ENCODE measurements around the gene TREML4. TPM values are rescaled to one million over a fixed set of nuclear protein-coding genes. Genes with fewer than 3 reads are reported as not detected.

Gene TREML4
- polyA plus RNA-seq, 1 donor from 2014 or later, result not detected

GRCh38 chr6:41263267-41263666 lies 35.1 kb downstream of the TREML4 start:
- H3K9me2 ChIP-seq (ENCODE audit: insufficient read depth, low read length), result no peaks in the 10 kb centered on the region
- H3K27ac ChIP-seq (ENCODE audit: low read length), result no peak overlapping the region
- no peaks in the 10 kb centered on the region for H3K27me3 ChIP-seq (ENCODE audit: insufficient read depth, low read depth, low read length)
- H3K36me3 ChIP-seq (ENCODE audit: insufficient read depth, low read length), result no peaks in the 10 kb centered on the region
- no peak overlapping the region for H3K9ac ChIP-seq (ENCODE audit: low read length)
- no peaks in the 10 kb centered on the region for H4K20me1 ChIP-seq (ENCODE audit: insufficient read depth)
- TF ChIP-seq TAF1 (IDR thresholded peaks at IDR 0.05; ENCODE audit: low read depth), result no peak
- TF ChIP-seq RAD21 (conservative IDR thresholded peaks at IDR 0.05), result no peak
- TF ChIP-seq SMC3 (conservative IDR thresholded peaks at IDR 0.05; ENCODE audit: poor library complexity), result no peak
- no peak for TF ChIP-seq MXI1 (conservative IDR thresholded peaks at IDR 0.05; ENCODE audit: poor library complexity, severe bottlenecking)
- no peak for TF ChIP-seq EP300 (conservative IDR thresholded peaks at IDR 0.05; ENCODE audit: poor library complexity, severe bottlenecking)
- no peak for TF ChIP-seq CTCF (IDR thresholded peaks at IDR 0.05; ENCODE audit: poor library complexity, severe bottlenecking)
- TF ChIP-seq EZH2 (IDR thresholded peaks at IDR 0.05; ENCODE audit: borderline replicate concordance, insufficient read depth, low read length, poor library complexity, severe bottlenecking), result no peak
- TF ChIP-seq POLR2AphosphoS5 (IDR thresholded peaks at IDR 0.05), result no peak
- TF ChIP-seq REST (IDR thresholded peaks at IDR 0.05; ENCODE audit: borderline replicate concordance), result no peak
- no peaks in the 10 kb centered on the region for H3K9me3 ChIP-seq (ENCODE audit: low read length)
- H3K4me2 ChIP-seq (ENCODE audit: low read length), result no peak overlapping the region
- H3F3A ChIP-seq (ENCODE audit: insufficient read depth, low read length, poor library complexity, severe bottlenecking), result no peaks in the 10 kb centered on the region
- H3K4me3 ChIP-seq (ENCODE audit: low read length), result no peak overlapping the region
- H2AFZ ChIP-seq (ENCODE audit: low read depth, low read length), result no peak overlapping the region
- no peaks in the 10 kb centered on the region for H3K79me2 ChIP-seq (replicated peaks; ENCODE audit: insufficient read depth, low read length)

GRCh38 chr6:41266541-41266940 lies 38.4 kb downstream of the TREML4 start:
- Histone ChIP-seq H3K79me2 (replicated peaks; ENCODE audit: insufficient read depth, low read length) (no peaks in the 10 kb centered on the region), H3K4me3 (ENCODE audit: low read length) (no peak overlapping the region), H2AFZ (ENCODE audit: low read depth, low read length) (no peak overlapping the region), H3K9ac (ENCODE audit: low read length) (no peak overlapping the region), H3K9me3 (ENCODE audit: low read length) (no peaks in the 10 kb centered on the region), H4K20me1 (ENCODE audit: insufficient read depth) (no peaks in the 10 kb centered on the region), H3F3A (ENCODE audit: insufficient read depth, low read length, poor library complexity, severe bottlenecking) (no peaks in the 10 kb centered on the region), H3K27me3 (ENCODE audit: insufficient read depth, low read depth, low read length) (no peaks in the 10 kb centered on the region), H3K36me3 (ENCODE audit: insufficient read depth, low read length) (no peaks in the 10 kb centered on the region), H3K9me2 (ENCODE audit: insufficient read depth, low read length) (no peaks in the 10 kb centered on the region), H3K4me2 (ENCODE audit: low read length) (no peak overlapping the region), H3K27ac (ENCODE audit: low read length) (no peak overlapping the region)
- TF ChIP-seq REST (IDR thresholded peaks at IDR 0.05; ENCODE audit: borderline replicate concordance), result no peak
- TF ChIP-seq MXI1 (conservative IDR thresholded peaks at IDR 0.05; ENCODE audit: poor library complexity, severe bottlenecking), result no peak
- no peak for TF ChIP-seq RAD21 (conservative IDR thresholded peaks at IDR 0.05)
- no peak for TF ChIP-seq EZH2 (IDR thresholded peaks at IDR 0.05; ENCODE audit: borderline replicate concordance, insufficient read depth, low read length, poor library complexity, severe bottlenecking)
- TF ChIP-seq TAF1 (IDR thresholded peaks at IDR 0.05; ENCODE audit: low read depth), result no peak
- no peak for TF ChIP-seq SMC3 (conservative IDR thresholded peaks at IDR 0.05; ENCODE audit: poor library complexity)
- TF ChIP-seq EP300 (conservative IDR thresholded peaks at IDR 0.05; ENCODE audit: poor library complexity, severe bottlenecking), result no peak
- no peak for TF ChIP-seq POLR2AphosphoS5 (IDR thresholded peaks at IDR 0.05)
- TF ChIP-seq CTCF (IDR thresholded peaks at IDR 0.05; ENCODE audit: poor library complexity, severe bottlenecking), result no peak
